Liver (tissue), 3 donors: ENCODE results near the gene FAH.

Experiments
- EGR1 ChIP-seq, 2 donors: IDR thresholded peaks; 2 replicates each; pipeline ENCODE4 v1.6.1; 2016 to 2018; ENCODE audit warnings: antibody characterized with exemption in 2 of 2, low read depth in 2 of 2
- GABPA ChIP-seq, 2 donors: IDR thresholded peaks in 1 of 2; conservative IDR thresholded peaks in 1 of 2; 2 replicates each; pipeline ENCODE4 v1.6.1; 2016; ENCODE audit warnings: antibody characterized with exemption in 2 of 2, mild to moderate bottlenecking in 1 of 2, moderate library complexity in 1 of 2
- JUND ChIP-seq, 2 donors: IDR thresholded peaks; 2 replicates each; pipeline ENCODE4 v1.6.1; 2016; ENCODE audit warnings: antibody characterized with exemption in 2 of 2
- NR2F2 ChIP-seq: IDR thresholded peaks from 2 replicates; pipeline ENCODE4 v1.6.1; 2016; ENCODE audit warnings: antibody characterized with exemption
- RAD21 ChIP-seq, 2 donors: IDR thresholded peaks; 2 replicates each; pipeline ENCODE4 v1.6.1; 2016; ENCODE audit warnings: antibody characterized with exemption in 2 of 2, mild to moderate bottlenecking in 2 of 2
- RXRA ChIP-seq, 2 donors: IDR thresholded peaks; 2 replicates each; pipeline ENCODE4 v1.6.1; 2017 to 2018; ENCODE audit warnings: antibody characterized with exemption in 2 of 2, mild to moderate bottlenecking in 1 of 2
- TAF1 ChIP-seq: conservative IDR thresholded peaks from 2 replicates; pipeline ENCODE4 v1.6.1; 2016; ENCODE audit warnings: antibody characterized with exemption, mild to moderate bottlenecking
- YY1 ChIP-seq: IDR thresholded peaks from 2 replicates; pipeline ENCODE4 v1.6.1; 2016; ENCODE audit warnings: antibody characterized with exemption, mild to moderate bottlenecking
- TF ChIP-seq, protein P1 (sequence below): fragments of 150-350 bp; IDR thresholded peaks from 2 replicates; pipeline ENCODE4 v1.5.1; 2017; ENCODE audit warnings: improper control_type of control experiment, low read depth, low read length; ENCODE audit not compliant: missing input control
- TF ChIP-seq, protein P2 (sequence below): IDR thresholded peaks from 2 replicates; pipeline ENCODE4 v1.6.1; 2016; ENCODE audit warnings: antibody characterized with exemption
- TF ChIP-seq, protein P3 (sequence below): IDR thresholded peaks from 2 replicates; pipeline ENCODE4 v1.6.1; 2016; ENCODE audit warnings: antibody characterized with exemption
- TF ChIP-seq, protein P4 (sequence below): IDR thresholded peaks from 2 replicates; pipeline ENCODE4 v1.6.1; 2016; ENCODE audit warnings: antibody characterized with exemption
- TF ChIP-seq, protein P5 (sequence below): IDR thresholded peaks from 2 replicates; pipeline ENCODE4 v1.6.1; 2016; ENCODE audit warnings: antibody characterized with exemption, mild to moderate bottlenecking
- donor health status: healthy.
- donor health status: healthy.

DNA sequence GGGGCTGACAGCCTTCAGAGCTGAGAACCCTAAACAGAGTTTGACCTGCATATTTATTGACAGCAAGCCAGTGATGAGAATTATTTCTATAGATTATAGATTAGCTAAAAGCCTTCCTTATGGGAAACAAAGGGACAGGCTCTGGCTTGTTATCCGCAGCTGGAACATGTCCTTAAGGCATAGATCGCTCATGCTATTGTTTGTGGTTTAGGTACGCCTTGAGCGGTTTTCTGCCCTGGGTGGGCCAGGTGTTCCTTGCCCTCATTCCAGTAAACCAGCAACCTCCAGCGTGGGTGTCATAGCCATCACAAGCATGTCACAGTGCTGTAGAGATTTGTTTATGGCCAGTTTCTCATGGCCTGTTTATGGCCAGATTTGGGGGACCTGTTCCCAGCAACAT, 10.2 kb upstream of the FAH start:
- TF ChIP-seq, protein P1, sequence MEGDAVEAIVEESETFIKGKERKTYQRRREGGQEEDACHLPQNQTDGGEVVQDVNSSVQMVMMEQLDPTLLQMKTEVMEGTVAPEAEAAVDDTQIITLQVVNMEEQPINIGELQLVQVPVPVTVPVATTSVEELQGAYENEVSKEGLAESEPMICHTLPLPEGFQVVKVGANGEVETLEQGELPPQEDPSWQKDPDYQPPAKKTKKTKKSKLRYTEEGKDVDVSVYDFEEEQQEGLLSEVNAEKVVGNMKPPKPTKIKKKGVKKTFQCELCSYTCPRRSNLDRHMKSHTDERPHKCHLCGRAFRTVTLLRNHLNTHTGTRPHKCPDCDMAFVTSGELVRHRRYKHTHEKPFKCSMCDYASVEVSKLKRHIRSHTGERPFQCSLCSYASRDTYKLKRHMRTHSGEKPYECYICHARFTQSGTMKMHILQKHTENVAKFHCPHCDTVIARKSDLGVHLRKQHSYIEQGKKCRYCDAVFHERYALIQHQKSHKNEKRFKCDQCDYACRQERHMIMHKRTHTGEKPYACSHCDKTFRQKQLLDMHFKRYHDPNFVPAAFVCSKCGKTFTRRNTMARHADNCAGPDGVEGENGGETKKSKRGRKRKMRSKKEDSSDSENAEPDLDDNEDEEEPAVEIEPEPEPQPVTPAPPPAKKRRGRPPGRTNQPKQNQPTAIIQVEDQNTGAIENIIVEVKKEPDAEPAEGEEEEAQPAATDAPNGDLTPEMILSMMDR: no peak
- TF ChIP-seq, protein P2, sequence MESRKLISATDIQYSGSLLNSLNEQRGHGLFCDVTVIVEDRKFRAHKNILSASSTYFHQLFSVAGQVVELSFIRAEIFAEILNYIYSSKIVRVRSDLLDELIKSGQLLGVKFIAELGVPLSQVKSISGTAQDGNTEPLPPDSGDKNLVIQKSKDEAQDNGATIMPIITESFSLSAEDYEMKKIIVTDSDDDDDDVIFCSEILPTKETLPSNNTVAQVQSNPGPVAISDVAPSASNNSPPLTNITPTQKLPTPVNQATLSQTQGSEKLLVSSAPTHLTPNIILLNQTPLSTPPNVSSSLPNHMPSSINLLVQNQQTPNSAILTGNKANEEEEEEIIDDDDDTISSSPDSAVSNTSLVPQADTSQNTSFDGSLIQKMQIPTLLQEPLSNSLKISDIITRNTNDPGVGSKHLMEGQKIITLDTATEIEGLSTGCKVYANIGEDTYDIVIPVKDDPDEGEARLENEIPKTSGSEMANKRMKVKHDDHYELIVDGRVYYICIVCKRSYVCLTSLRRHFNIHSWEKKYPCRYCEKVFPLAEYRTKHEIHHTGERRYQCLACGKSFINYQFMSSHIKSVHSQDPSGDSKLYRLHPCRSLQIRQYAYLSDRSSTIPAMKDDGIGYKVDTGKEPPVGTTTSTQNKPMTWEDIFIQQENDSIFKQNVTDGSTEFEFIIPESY: no peak
- no peak for TF ChIP-seq TAF1
- TF ChIP-seq, protein P3, sequence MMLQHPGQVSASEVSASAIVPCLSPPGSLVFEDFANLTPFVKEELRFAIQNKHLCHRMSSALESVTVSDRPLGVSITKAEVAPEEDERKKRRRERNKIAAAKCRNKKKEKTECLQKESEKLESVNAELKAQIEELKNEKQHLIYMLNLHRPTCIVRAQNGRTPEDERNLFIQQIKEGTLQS: no peak
- no peak for TF ChIP-seq JUND (IDR thresholded peaks at IDR 0.05)
- no peak for TF ChIP-seq YY1
- TF ChIP-seq, protein P4, sequence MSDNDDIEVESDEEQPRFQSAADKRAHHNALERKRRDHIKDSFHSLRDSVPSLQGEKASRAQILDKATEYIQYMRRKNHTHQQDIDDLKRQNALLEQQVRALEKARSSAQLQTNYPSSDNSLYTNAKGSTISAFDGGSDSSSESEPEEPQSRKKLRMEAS: no peak
- no peak for TF ChIP-seq EGR1 (IDR thresholded peaks at IDR 0.05; ENCODE audit: low read depth in 2 of 2)
- no peak for TF ChIP-seq RXRA (IDR thresholded peaks at IDR 0.05)
- TF ChIP-seq, protein P5, sequence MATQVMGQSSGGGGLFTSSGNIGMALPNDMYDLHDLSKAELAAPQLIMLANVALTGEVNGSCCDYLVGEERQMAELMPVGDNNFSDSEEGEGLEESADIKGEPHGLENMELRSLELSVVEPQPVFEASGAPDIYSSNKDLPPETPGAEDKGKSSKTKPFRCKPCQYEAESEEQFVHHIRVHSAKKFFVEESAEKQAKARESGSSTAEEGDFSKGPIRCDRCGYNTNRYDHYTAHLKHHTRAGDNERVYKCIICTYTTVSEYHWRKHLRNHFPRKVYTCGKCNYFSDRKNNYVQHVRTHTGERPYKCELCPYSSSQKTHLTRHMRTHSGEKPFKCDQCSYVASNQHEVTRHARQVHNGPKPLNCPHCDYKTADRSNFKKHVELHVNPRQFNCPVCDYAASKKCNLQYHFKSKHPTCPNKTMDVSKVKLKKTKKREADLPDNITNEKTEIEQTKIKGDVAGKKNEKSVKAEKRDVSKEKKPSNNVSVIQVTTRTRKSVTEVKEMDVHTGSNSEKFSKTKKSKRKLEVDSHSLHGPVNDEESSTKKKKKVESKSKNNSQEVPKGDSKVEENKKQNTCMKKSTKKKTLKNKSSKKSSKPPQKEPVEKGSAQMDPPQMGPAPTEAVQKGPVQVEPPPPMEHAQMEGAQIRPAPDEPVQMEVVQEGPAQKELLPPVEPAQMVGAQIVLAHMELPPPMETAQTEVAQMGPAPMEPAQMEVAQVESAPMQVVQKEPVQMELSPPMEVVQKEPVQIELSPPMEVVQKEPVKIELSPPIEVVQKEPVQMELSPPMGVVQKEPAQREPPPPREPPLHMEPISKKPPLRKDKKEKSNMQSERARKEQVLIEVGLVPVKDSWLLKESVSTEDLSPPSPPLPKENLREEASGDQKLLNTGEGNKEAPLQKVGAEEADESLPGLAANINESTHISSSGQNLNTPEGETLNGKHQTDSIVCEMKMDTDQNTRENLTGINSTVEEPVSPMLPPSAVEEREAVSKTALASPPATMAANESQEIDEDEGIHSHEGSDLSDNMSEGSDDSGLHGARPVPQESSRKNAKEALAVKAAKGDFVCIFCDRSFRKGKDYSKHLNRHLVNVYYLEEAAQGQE: no peak
- no peak for TF ChIP-seq GABPA (IDR thresholded peaks at IDR 0.05 in 1 of 2, conservative IDR thresholded peaks at IDR 0.05 in 1 of 2)
- TF ChIP-seq NR2F2: no peak
- TF ChIP-seq RAD21 (IDR thresholded peaks at IDR 0.05): no peak
